WTC11 (cell line): ENCODE measurements around the gene UCN3.

Experiments
- CTCF ChIP-seq: fragments of 200-600 bp; IDR thresholded peaks from 2 replicates; pipeline ENCODE4 v1.8.0; 2022; ENCODE audit warnings: antibody characterized with exemption
- FOXP1 ChIP-seq: sonication (generic); formaldehyde crosslinking; IDR thresholded peaks from 2 replicates; pipeline ENCODE4 v1.8.0; 2022; ENCODE audit warnings: missing genetic modification reagents, mild to moderate bottlenecking, moderate library complexity, borderline replicate concordance
- MAX ChIP-seq: sonication (generic); formaldehyde crosslinking; IDR thresholded peaks from 2 replicates; pipeline ENCODE4 v1.8.0; 2022; ENCODE audit warnings: mild to moderate bottlenecking, missing genetic modification reagents
- SMAD4 ChIP-seq: sonication (generic); formaldehyde crosslinking; IDR thresholded peaks from 2 replicates; pipeline ENCODE4 v1.8.0; 2022; ENCODE audit warnings: mild to moderate bottlenecking, missing genetic modification reagents
- ZBTB43 ChIP-seq: sonication (generic); formaldehyde crosslinking; IDR thresholded peaks from 2 replicates; pipeline ENCODE4 v1.8.1; 2023; ENCODE audit warnings: mild to moderate bottlenecking, missing genetic modification reagents

GRCh38 chr10:5373307-5373706 lies 8.5 kb downstream of the UCN3 start:
- TF ChIP-seq CTCF (no peak), FOXP1 (no peak), ZBTB43 (CRISPR knock-in tag) (no peak), SMAD4 (CRISPR knock-in tag) (no peak), MAX (CRISPR knock-in tag) (no peak)
